NT2/D1 (cell line): Measurements from ENCODE around the gene VEPH1.

Source experiments
- SUZ12 ChIP-seq: IDR thresholded peaks from 2 replicates; pipeline ENCODE4 v1.6.1; 2011; ENCODE audit not compliant: insufficient read length, insufficient read depth; ENCODE audit errors: extremely low read depth
- YY1 ChIP-seq: IDR thresholded peaks from 2 replicates; pipeline ENCODE4 v1.6.1; 2011; ENCODE audit not compliant: insufficient read length, insufficient read depth
- ZNF274 ChIP-seq: IDR thresholded peaks from 2 replicates; pipeline ENCODE4 v1.6.1; 2011; ENCODE audit warnings: mild to moderate bottlenecking, low read depth, low read length

DNA sequence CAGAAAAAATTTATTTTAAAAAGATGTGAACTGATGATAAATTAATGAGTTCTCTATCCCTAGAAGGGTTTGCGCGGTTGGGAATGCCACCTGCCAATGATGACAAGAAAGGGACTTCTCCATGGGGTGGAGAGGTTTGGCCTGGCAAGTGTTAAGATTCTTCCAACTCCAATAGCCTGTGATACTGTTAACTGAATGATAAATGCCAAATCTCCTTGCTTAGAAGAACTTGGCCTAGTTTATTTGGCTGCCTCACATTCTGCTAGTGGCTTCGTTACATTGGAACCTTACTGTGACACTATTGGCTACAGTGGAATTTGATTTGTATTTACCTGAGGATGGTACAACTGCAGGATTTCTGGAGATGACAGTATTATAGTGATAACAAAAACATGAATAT lies 251.5 kb downstream of the VEPH1 start:
- TF ChIP-seq SUZ12 (no peak), YY1 (no peak), ZNF274 (no peak)
